OCI-LY1 (cell line): ENCODE results near the gene NFKBIB.

Source experiments
- CTCF ChIP-seq: fragments of 200-600 bp; sonication (generic), shearing (Covaris generic); IDR thresholded peaks from 2 replicates; pipeline ENCODE4 v1.5.1; 2017; ENCODE audit warnings: mild to moderate bottlenecking, antibody characterized with exemption, low read length, moderate library complexity, mixed read lengths
- EZH2 ChIP-seq: fragments of 200-600 bp; sonication (generic), shearing (Covaris generic); IDR thresholded peaks from 2 replicates; pipeline ENCODE4 v1.8.0; 2017; ENCODE audit warnings: borderline replicate concordance, mixed run types, mild to moderate bottlenecking, antibody characterized with exemption, low read length, moderate library complexity, mixed read lengths

DNA sequence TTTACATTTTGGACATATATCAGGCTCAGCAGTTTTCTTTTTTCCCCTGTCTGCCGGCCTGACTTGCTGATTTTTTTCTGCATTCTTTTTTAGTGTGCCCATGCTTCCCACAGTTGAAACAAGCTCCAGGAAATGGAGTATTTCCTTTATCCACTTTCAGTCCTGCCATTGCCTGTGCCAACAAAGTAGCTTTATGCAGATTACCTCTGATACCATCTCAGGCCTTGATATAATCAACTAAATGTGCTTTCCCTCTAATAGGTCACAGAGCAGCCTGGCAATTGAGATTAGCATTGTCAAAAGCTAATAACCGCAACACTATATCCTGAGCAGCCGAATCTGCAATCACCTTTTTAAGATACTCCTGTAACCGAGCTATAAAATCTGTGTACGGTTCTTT, 40.2 kb downstream of the NFKBIB start:
- TF ChIP-seq CTCF (no peak), EZH2 (no peak)
